GM18502 (cell line): Measurements from ENCODE around the gene GCGR.
"Not testable (repeated sequence)": the region's sequence is repeated elsewhere in the genome, so short reads cannot be mapped to it uniquely, and the experiment has no call there.

Experiments used
- ATAC-seq: cut with Tn5 transposase; IDR thresholded peaks from one replicate; pipeline ENCODE4 v1.9.1; 2021; ENCODE audit warnings: mild to moderate bottlenecking; ENCODE audit not compliant: unreplicated experiment, poor library complexity

Gene GCGR

DNA sequence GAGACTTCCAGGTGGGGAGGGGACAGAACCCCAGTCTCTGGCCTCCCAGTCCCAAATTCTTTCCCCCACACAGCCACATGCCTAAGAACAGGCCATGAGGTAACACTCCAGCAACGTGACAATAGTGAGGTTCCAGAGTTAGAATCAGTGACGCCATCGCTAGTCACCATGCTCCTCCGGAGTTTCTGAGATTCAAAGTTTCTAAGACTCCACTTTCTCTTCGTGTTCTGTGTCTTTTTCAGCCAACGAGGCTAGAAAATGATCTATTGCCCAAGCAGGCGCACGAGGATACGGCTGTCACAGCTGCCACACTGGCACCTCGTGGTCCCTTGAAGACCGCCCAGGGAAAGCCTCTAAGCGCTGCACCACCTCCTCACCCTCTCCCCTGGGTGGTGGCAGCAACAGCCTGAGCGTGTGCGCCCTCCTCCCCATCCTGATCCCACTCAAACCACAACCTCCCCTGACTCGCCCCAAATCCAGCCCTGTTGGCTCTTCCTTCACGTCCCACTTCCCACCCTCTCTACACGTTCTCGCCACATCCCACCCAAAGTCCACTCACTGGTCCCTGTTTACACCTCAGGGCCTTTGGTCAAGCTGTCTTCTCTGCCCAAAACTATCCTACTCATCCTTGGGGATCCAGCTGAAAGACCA is 28.1 kb downstream of the GCGR start:
- ATAC-seq = peak; percentile 6

DNA sequence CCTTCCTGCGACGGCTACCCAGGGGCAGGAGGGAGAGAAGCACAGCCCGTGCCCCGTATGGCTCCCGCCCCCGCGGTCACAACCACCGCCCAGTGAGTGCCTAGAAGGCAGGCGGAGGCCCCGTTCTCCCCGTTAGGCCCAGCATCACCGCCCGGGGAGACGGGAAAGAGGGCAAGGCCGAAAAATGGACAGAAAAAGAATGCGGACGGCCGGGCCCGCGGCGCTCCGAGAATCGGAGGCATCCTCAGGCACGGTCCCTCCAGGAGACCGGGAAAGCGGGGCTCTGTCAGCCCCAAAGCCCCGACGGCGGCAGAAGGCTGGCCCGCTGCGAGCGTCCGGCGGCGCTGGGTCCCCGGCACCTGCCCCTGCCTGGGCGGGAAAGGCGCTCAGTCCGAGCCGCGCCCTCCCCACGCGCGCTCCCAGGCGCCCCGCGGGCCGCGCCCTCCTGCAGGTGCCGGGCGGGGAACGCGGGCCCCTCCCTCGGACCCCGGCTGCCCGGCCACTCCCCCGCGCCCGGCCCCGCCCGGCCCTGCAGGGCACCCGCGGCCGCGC is 28.7 kb downstream of the GCGR start:
- peak; percentile 67 for ATAC-seq

DNA sequence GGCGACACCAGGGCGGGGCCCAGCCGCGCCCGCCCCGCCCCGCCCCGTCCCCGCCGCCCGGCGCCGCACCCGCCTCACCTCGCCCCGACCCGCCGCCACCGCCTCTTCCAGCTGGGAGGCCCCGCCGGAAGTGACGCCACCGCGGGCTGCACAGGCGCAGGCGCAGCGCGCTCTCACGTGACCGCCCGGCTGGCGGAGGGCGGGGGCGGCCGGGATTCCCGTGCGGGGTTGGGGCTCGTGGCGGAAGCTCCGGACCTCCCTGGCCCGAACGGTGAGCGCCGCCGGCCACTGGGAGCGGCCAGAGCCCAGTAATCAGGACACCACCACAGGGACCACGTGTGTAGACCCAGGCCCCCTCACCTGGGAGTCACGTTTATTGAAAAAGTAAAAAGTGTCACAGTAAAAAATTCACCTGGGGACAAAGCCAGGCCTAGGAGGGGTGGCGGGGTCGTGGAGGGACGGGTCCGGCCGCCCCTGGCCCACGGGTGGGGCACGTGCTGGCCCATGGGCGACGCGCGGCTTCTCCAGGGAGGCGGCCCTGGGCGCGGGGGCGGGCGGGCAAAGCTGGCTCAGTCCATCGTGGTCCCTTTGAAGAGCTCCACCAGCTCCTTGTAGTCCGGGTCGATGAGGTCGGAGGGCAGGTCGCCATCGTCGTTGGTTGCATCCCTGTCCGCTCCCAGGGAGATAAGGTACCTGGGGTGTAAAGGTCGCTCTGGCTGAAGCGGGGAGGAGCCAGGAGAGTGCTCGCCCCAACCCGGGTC is 29.4 kb downstream of the GCGR start, which contains the start of gene MCRIP1:
Gene MCRIP1 (minus strand): TSS at position 132 of the 761 bp plus-strand sequence. CDS start 8,785 bp downstream, outside the sequence.
- peak; percentile 71 for ATAC-seq

DNA sequence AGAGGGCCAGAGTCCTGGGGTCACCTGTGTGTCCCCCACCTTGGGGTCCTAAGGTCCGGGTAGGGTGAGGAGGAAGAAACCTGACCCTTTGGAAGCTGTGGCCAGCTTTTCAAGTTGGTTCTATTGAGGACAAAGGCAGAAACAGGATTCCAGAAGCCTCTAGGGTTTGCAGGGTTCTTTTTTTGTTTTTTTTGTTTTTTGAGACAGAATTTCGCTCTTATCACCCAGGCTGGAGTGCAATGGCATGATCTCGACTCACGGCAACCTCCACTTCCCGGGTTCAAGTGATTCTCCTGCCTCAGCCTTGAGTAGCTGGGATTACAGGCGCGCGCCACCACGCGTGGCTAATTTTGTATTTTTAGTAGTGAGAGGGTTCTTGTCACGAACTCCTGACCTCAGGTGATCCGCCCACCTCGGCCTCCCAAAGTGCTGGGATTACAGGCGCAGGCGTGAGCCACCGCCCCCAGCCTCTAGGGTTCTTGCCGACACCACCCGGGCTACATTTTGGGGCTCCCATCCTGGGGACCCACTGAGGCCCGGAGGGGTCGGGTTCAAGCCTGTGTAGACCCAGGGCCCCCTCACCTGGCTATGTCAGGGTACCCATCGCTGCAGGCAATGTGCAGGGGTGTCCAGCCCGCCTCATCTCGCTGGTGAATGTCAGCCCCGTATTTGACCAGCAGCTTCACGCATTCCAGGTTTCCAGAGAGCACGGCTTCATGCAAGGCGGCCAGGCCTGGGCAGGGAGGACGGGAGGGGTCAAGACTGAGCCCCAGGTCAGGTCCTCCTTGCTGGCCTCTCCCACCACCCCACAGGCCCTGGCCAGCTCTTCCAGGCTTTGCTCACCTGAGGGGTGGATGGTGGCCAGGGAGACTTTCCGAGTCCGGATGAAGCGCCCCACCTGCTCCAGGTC is 30.2 kb downstream of the GCGR start:
- no peak for ATAC-seq

- no peak for ATAC-seq
These were observed 30.9 kb downstream of the GCGR start, which contains the start of gene PPP1R27 for GRCh38 chr17:81834831-81835267. Gene PPP1R27, minus strand, starts transcription at chr17:81835050. Its CDS starts 97 bp downstream, at chr17:81834953.

GRCh38 chr17:81837641-81838040 is 33.7 kb downstream of the GCGR start:
- ATAC-seq = no peak

GRCh38 chr17:81838753-81839255 is 34.9 kb downstream of the GCGR start:
- no peak for ATAC-seq

DNA sequence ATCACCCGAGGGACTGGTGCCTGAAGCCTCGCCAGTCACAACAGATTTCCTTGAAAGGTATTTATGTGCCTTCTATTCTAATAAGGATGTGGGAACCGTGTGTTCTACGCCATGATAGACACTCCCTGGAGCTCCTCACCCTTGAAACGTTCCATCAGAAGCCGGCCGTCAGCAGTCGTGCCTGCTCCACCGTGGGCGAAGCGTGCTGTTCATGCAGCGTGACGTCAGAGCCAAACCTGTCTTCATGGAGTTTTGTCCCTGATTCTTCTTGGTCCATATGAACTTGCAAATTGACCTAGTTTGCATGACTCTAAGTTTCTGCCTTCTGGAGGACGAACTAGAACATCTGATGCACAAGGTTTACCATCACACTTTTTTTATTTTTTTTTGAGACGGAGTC is 35.4 kb downstream of the GCGR start:
- ATAC-seq = no peak

GRCh38 chr17:81840059-81840458 is 36.1 kb downstream of the GCGR start:
- not testable (repeated sequence) for ATAC-seq

DNA sequence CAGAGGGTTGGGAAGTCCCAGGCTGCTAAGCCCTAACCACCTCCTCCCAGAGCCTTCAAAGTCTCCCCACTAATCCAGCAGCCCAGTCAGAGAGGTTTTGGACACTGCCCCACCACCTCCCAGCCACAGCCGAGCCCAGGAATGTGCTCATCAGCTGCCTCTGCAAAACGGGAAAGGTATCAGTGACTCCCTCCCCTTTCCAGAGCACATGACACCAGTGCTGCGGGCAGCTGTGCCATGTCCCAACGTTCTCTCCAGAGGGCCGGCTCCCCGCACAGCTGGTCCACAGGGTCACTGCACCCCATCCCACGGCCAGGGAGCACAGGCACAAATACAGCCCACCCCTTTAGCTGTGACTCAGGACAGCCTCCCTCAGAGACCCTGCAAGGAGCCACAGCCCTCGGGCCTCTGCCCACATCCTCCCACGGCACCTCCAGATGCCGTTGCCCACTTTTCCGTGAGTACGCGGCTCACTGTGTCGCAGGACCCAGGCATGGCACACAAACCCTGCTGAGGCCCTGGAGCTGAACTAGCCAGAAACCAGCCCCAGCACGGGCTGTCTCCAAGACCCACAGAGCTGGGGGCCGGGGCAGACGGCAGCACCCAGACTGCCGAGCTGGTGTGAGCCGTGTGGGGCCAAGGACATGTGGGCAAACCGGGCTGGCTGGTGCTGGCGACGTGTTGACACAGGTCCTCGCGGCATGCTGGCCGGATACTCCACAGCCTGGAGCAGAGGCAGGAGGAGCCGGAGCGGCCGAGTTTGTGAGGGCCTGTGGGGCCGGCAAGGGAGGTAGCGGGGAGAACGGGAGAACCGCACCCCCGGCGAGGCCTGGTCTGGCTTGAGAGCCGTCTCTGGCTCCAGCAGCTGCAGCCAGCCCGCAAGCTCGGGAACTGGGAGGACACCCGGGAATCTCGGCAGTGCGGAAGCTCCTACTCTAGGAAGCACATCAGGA is 37.2 kb downstream of the GCGR start:
- no peak for ATAC-seq

DNA sequence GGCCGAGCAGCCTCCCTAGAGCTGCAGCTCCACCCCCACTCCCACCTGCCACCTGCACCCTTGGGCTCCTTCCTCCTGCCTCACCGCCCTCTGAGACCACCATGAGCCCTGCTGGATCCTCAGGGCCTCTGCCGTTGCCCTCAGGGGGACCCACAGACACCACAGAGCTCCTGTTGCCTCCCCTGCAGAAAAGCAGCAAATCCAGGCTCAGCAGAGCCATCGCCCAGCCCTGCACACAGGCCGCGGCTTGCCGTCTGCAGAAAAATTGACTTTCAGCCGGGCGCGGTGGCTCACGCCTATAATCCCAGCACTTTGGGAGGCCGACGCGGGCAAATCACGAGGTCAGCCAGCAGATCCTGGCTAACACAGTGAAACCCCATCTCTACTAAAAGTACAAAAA is 37.9 kb downstream of the GCGR start:
- ATAC-seq = no peak

DNA sequence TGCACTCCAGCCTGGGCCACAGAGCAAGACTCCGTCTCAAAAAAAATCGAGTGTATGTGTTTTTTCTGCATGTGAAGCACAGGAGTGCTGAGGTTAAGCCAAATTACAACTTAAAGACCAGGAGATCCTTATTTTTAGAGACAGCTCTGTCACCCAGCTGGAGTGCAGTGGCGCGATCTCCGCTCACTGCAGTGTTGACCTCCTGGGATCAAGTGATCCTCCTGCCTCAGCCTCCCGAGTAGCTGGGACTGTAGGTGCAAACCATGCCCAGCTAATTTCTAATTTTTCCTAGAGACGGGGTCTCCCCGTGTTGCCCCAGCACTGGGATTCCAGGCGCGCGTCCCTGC is 38.4 kb downstream of the GCGR start:
- no peak for ATAC-seq

- no peak for ATAC-seq
These were observed 39.0 kb downstream of the GCGR start for GRCh38 chr17:81842725-81843504.

GRCh38 chr17:81843713-81844326 is 39.9 kb downstream of the GCGR start:
- no peak for ATAC-seq

GRCh38 chr17:81844327-81844851 is 40.4 kb downstream of the GCGR start:
- no peak for ATAC-seq

DNA sequence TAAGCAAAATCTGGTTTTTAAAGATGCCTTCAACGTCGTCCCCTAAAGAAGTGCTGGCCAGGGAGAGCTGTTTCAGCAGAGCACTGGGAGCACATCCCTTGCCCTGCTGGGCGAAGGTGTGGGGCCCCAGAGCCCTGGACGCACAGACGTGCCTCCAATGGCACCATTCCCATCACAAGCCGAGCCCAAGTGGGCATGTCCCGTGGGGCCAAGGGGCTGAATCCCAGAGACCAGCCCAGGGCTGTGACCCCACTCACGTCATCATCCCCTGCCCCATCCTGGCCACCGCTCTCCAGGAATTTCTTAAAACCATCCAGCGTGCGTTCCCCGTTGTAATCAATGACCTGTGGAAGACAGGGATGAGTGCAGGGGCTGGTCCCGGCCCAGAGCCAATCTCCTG is 40.9 kb downstream of the GCGR start:
- no peak for ATAC-seq

GRCh38 chr17:81845361-81845760 is 41.4 kb downstream of the GCGR start:
- ATAC-seq = no peak
